Left renal pelvis (tissue), 4 donors: ENCODE data around the gene YWHAH. TPM values are rescaled to one million over a fixed set of nuclear protein-coding genes. Genes with fewer than 3 reads are reported as not detected.

Experiments
- DNase-seq, 4 donors: peaks; one replicate each; pipeline ENCODE4 v3.0.0-alpha.2; 2013; ENCODE audit warnings: low read depth in 4 of 4, low spot score in 3 of 4
- polyA plus RNA-seq, 4 donors: library from polyadenylated mRNA; unstranded; fragments of 120-200 nt; gene quantifications; one replicate each; pipeline ENCODE4 v1.2.1, GENCODE V29; 2013; ENCODE audit not compliant: insufficient read length in 4 of 4

YWHAH gene
- 100 to 1,000 TPM; 109 to 155 (median 133) TPM for polyA plus RNA-seq

- DNase-seq: peak; percentile 80 to 91 (median 88)
These were observed at the start of gene YWHAH for GRCh38 chr22:31943978-31944699. Gene YWHAH (plus strand): TSS chr22:31944535. CDS start chr22:31944734, 199 bp downstream.

- no peak for DNase-seq
These were observed 48.8 kb upstream of the YWHAH start for GRCh38 chr22:31895411-31896123.

GRCh38 chr22:31896472-31896871 is 47.9 kb upstream of the YWHAH start:
- no peak for DNase-seq

GRCh38 chr22:31897842-31898805 is 46.2 kb upstream of the YWHAH start:
- DNase-seq: no peak

GRCh38 chr22:31898926-31899325 is 45.4 kb upstream of the YWHAH start:
- DNase-seq: no peak

- no peak for DNase-seq
These were observed 44.7 kb upstream of the YWHAH start for GRCh38 chr22:31899669-31900068.

GRCh38 chr22:31901388-31902137 is 42.8 kb upstream of the YWHAH start:
- no peak for DNase-seq

GRCh38 chr22:31904651-31905050 is 39.7 kb upstream of the YWHAH start:
- no peak for DNase-seq

- DNase-seq: no peak
These were observed 39.0 kb upstream of the YWHAH start for GRCh38 chr22:31905356-31905755.

GRCh38 chr22:31906086-31906485 is 38.2 kb upstream of the YWHAH start:
- no peak for DNase-seq

GRCh38 chr22:31906569-31906968 is 37.8 kb upstream of the YWHAH start:
- no peak for DNase-seq

GRCh38 chr22:31909977-31910376 is 34.4 kb upstream of the YWHAH start:
- no peak for DNase-seq

- no peak for DNase-seq
These were observed 32.5 kb upstream of the YWHAH start for GRCh38 chr22:31911565-31912406.

GRCh38 chr22:31912407-31912743 is 32.0 kb upstream of the YWHAH start:
- no peak for DNase-seq

- no peak for DNase-seq
These were observed 28.7 kb upstream of the YWHAH start for GRCh38 chr22:31915586-31915985.

- DNase-seq: no peak
These were observed 27.0 kb upstream of the YWHAH start for GRCh38 chr22:31917227-31917921.

- DNase-seq: no peak
These were observed 24.6 kb upstream of the YWHAH start for GRCh38 chr22:31919730-31920129.

GRCh38 chr22:31920306-31920705 is 24.0 kb upstream of the YWHAH start:
- DNase-seq: no peak

- no peak for DNase-seq
These were observed 23.2 kb upstream of the YWHAH start for GRCh38 chr22:31921106-31921505.
